HG03039 (cell line): ENCODE results near the gene SBK1.
"Not testable (repeated sequence)": the region's sequence is repeated elsewhere in the genome, so short reads cannot be mapped to it uniquely, and the experiment has no call there.

ENCODE experiments used
- ATAC-seq: cut with Tn5 transposase; IDR thresholded peaks from one replicate; pipeline ENCODE4 v1.9.1; 2021; ENCODE audit warnings: mild to moderate bottlenecking, moderate library complexity; ENCODE audit not compliant: unreplicated experiment

The SBK1 gene

DNA sequence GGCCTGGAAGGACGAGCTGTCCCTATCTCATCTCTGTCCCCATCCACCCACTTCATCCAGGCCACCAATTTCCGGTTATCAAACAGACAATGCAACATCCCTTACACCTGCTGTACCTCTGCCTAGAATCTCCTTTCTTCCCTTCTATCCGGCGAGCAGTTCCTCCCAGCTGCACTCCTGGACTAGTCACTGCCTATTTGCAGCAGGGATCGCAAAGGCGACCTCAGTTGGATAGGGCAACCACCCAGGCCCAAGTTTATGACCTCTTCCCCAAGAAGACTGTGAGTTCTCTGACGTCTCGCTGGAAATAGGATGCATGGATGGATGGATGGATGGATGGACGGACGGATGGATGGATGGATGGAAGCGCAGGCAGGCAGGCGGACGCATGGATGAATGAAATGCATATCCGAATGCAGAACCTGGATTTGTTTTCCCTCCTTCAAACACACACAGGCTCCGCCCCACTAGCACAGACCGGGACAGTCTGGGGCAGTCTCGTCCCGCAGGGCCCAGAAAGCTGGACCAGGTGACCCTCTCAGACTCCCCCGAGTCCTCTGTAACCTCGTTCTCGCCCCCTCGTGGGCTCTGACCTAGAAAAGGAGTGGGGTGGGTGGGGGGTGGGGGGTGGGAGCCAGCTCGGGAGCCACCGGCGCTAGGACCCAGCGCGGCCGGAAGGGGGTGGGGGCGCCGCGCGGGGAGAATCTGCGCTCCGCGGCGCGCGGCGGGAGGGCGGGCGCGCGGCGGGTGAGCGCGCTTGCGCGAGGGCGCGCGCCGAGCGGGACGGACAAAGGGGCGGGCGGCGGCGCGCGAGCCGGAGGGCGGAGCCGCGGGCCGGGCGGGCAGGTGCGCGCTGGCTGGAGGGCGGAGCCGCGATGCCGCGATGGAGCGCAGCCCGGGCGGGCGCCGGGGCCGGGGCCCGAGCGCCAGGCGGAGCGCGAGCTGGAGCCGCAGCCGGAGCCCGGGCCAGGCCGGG, at the start of gene SBK1:
Gene SBK1, plus strand, starts transcription at position 875 of the 976 bp plus-strand sequence. CDS start 24,867 bp downstream, outside the sequence.
- ATAC-seq: peak; percentile 77

- not testable (repeated sequence) for ATAC-seq
Observed at GRCh38 chr16:28249483-28249882, 42.8 kb upstream of the SBK1 start.

- no peak for ATAC-seq
Observed at GRCh38 chr16:28250999-28251398, 41.3 kb upstream of the SBK1 start.

DNA sequence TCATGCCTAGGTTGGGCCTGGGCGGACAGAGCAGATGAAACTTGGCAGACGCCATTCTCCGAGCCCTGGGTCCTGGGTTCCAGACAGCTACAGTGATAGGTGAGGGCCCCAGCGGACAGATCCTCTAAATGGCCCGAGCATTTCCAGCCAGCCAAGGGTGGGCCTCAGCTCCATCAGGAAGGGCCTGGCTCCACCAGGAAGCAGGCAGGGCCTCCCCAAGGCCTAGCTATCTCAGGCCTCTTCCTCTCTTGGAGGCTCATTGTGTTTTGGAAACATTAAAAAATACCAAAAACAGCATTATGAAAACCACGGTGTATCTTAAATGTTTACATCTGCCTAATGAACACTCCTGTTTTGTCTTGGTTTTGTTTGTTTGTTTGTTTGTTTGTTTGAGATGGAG, 38.2 kb upstream of the SBK1 start:
- ATAC-seq: no peak

GRCh38 chr16:28255838-28256237, 36.5 kb upstream of the SBK1 start:
- ATAC-seq: no peak

DNA sequence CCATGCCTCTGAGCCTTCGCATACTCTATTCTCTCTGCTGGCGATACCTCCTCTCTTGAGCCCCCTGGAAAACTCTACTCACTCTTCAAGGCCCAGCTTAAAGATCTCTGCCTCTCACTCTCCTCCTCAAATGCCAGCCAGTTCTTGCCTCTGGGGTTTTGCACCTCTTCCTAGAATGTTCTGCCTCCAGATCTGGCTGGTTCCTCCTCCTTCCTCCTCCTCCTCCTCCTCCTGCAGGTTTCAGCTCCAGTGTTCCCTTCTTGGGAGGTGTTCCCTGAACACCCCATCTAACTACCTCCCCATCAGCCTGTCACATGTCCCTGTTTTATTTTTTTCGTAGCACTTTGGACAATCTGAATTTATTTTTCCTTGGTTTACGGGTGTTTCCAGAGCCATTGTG, 35.1 kb upstream of the SBK1 start:
- no peak for ATAC-seq

DNA sequence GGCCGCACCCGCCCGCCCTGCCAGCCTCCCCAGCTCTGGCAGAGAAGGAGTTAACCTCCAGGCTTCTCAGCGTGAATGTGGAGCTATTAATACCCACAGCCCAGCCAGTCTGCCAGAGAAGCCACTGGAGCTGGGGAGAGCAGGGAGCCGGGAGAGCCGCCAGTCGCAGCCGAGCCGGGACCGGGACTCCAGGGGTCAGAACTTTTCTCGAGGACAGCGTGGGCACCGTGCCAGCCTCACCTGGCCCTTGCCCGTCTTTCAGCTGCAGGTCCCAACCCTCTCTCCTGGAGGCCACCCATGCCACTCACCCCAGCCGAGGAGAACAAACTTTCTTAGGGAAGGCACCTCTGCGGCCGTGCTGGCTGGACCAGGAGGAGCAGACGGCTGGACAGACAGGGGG, 33.8 kb upstream of the SBK1 start:
- ATAC-seq: no peak

DNA sequence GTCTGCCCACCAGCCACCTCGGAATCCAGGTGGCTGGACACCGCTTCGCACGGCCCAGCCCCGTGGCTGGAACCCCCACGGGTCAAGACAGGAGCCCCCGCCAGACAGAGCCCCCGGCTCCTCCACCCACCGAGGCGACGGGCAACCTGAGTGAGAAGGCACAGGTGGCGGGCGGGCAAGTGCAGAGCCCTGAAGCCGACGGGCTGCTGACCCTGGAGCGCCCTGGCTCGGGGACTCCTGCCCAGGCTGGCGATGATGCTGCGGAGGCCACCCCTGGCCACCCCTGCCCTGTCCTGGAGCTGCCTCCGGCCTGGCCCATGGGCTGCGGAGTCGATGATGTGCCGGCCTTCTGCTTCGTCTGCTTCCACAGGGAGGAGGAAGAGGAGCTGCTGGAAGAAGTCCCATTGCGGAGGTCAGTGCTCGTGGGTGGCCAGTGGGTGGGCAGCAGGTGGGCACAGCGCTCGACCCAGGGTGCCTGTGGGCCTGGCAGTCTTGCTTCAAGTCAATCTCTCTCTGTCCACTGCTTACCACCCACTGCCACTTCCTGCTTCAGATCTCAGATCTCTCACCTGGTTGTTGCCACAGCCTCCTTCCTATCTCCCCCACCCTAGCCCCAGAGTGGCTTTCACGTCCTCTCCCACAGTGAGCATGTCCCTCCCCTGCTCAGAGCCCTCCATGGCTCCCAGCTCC, 33.1 kb upstream of the SBK1 start:
- no peak for ATAC-seq

DNA sequence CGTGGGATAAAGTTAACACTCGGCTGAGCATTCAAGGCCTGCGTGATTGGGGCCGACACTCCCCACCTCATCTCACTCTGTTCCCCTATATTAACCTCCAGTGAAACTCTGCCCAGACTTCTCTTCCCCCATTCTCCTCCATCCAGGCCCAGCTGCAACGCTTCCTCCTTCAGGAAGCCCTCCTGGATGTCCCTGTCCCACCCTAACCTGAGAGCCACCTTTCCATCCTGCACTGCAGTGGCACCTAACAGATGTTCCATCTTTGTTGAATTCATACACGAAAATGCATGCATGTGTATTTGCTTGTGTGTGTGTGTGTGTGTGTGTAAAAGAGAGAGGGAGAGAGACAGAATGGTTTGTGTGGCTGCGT, 32.6 kb upstream of the SBK1 start:
- no peak for ATAC-seq

GRCh38 chr16:28260193-28260592, 32.1 kb upstream of the SBK1 start:
- no peak for ATAC-seq

GRCh38 chr16:28261942-28262341, 30.4 kb upstream of the SBK1 start:
- ATAC-seq: no peak

DNA sequence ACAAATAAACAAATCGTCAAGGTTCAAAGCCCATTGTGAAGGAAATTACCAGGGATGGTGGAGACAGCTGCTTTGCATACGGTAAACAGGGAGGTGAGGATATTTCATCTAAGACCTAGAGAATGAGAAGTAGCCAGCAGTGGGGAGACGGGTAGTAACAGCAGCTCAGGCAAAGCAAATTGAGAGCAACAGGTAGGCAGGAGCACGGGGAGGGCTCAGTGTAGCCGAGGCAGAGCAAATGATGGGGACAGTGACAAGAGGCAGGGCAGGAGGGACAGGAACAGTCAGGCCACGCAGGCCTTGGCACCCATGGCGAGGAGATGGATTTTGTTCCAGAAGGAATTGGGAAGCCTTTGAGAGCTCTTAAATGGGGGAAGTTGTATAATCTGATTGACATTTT, 29.0 kb upstream of the SBK1 start:
- no peak for ATAC-seq

- no peak for ATAC-seq
Observed at GRCh38 chr16:28264656-28265055, 27.7 kb upstream of the SBK1 start.

- ATAC-seq: no peak
Observed at GRCh38 chr16:28265822-28266221, 26.5 kb upstream of the SBK1 start.

DNA sequence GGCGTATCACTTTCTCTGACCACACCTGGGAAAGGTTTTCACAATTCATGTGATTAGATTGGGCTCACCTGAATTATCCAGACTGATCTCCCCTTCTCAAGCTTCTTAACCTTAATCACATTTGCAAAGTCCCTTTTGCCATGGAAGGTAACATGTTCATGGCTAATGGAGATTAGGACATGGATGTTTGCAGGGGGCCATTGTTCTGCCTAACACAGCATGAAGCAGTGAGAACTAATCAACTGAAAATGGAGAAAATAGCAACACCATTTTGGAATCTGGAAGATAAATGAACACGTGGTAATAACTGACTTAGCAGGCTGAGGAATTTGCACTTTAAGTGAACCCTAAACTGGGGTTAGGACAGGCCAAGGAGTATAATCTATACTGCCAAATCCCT, 25.0 kb upstream of the SBK1 start:
- no peak for ATAC-seq

GRCh38 chr16:28273511-28273910, 18.8 kb upstream of the SBK1 start:
- ATAC-seq: no peak

- no peak for ATAC-seq
Observed at GRCh38 chr16:28274676-28275075, 17.6 kb upstream of the SBK1 start.

DNA sequence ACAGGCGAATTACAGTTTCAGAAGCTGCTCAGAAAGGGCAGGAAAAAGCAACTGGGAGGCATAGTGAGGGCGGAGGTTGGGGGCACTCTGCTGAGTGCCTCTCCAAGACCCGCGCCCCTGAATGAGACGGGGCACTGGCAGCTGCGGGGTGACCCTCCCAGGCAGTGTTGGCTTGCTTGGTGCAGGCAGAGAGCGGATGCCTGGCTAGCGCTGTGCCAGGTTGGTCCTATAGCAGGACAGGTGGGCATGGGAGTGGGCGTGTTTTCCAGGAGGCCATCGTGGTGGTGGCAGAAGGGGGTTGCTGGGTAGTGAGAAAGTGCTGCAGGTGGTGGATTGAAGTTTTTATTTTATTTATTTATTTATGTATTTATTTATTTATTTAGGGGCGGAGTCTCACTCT, 16.0 kb upstream of the SBK1 start:
- ATAC-seq: no peak

DNA sequence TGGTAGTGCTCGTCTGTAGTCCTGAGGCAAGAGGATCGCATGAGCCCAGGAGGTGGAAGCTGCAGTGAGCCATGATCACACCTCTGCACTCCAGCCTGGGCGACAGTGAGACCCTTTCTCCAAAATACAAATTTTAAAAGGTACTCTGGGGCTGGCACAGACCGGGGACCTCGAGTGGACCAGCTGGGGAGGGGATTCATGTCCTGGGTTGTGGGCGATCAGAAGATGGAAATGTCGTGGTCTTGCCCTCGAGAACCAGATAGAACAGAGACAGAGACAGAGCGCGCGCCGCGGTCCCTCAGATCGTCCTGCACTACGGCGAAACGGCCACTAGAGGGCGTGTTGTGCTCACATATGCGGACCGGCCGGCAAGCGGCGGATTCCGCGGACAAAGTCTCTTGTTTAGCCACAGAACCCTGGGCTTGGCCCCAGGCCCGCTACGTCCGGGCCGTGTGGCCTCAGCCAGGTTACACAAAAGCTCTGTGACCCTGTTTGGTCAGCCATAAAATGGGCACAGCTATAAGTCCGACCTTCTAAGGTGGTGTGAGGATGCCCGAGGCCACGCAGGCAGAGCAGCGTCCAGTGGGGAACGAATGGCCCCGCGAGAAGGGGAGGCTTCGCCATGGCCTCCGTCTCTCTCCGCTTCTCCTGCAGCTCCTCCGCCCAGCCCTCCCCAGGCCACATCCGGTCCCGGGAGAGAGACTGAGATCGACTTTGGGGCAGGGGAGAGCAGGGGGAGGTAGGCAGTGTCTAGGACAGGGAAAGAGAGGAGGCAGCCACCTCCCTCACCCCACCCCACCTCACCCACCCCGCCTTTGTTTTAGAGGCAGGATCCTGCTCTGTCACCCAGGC, 14.6 kb upstream of the SBK1 start:
- ATAC-seq: no peak

GRCh38 chr16:28279006-28279405, 13.3 kb upstream of the SBK1 start:
- no peak for ATAC-seq
